ENCODE results near the gene RAP1GDS1. TPM values are rescaled to one million over a fixed set of nuclear protein-coding genes. Genes with fewer than 3 reads are reported as not detected.

Gene RAP1GDS1
- polyA plus RNA-seq, 1 donor (not counting 4 experiments of a cell fraction or from before 2014, with no cell fraction given): 58.1 TPM

DNA sequence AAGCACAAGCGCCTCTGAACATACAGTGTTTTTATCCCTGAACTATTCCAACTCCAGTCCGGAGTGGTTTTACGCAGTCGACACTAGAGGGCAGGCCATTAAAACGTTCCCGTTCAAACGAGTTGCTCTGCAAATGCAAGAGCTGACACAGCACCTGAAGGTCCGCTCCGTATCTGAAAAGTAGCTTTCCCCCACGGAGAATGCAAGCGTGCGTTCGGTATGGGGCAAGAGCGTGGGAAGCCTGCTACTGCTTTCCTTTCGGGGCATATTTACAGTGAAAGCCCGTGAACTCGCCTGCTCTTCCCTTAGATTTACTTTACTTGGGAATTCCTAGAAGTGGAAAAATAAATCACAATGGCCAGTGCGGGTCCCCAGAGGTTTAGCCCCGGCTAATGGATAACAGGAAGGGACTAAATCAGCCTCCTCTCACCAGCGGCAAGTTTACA, 206.5 kb downstream of the RAP1GDS1 start:
- dilution Hi-C loops (cut with MboI; ENCODE audit: extremely low pct_ligation_motif_present, low sequenced_read_pairs): no loop called here
- H3K4me1 ChIP-seq (ENCODE audit: control insufficient read depth, extremely low read depth, insufficient read depth, low read length): peaks cover 13% of the 10 kb centered on the region
- DNase-seq (ENCODE audit: low read depth, low spot score) (no peak), FAIRE-seq (peak; percentile 88)
- H3K79me2 ChIP-seq (ENCODE audit: control insufficient read depth, insufficient read depth, low read length): no peaks in the 10 kb centered on the region
- peak overlapping the region; percentile 48 for H3K9ac ChIP-seq (ENCODE audit: control insufficient read depth, extremely low read depth, insufficient read depth, low read length)
- peaks cover 6% of the 10 kb centered on the region in 2 experiments for H3K36me3 ChIP-seq (ENCODE audit: control insufficient read depth in 2 of 2, extremely low read depth in 1 of 2, insufficient read depth in 2 of 2, low read length in 2 of 2)
- H3K9me3 ChIP-seq (ENCODE audit: control insufficient read depth, low read depth, low read length): no peaks in the 10 kb centered on the region
- TF ChIP-seq EZH2 (IDR thresholded peaks at IDR 0.05; ENCODE audit: low read length) (no peak), CTCF (optimal IDR thresholded peaks at IDR 0.05 in 1 of 3, IDR thresholded peaks at IDR 0.05 in 1 of 3, conservative IDR thresholded peaks at IDR 0.05 in 1 of 3; ENCODE audit: extremely low read depth in 1 of 3, insufficient read depth in 2 of 3, low read length in 3 of 3) (peak; percentile 83 to 94 (median 91))
- peak overlapping the region; percentile 83 for H3K4me2 ChIP-seq (ENCODE audit: control insufficient read depth, extremely low read depth, insufficient read depth, low read depth, low read length)
- no peak overlapping the region for H3K27ac ChIP-seq (ENCODE audit: control insufficient read depth, insufficient read depth, low read length)
- H3K4me3 ChIP-seq (ENCODE audit: control insufficient read depth in 2 of 3, extremely low read depth in 1 of 3, insufficient read depth in 2 of 3, low read depth in 1 of 3, low read length in 3 of 3): peak overlapping the region in 2 of 3 experiments; percentile 34 to 59
- H3K27me3 ChIP-seq (ENCODE audit: control insufficient read depth, extremely low read depth, insufficient read depth, low read length): no peaks in the 10 kb centered on the region
- no peak overlapping the region for H2AFZ ChIP-seq (ENCODE audit: control insufficient read depth, low read length)
- H3K9me1 ChIP-seq (ENCODE audit: control insufficient read depth, extremely low read depth, insufficient read depth, low read length): no peaks in the 10 kb centered on the region
- H4K20me1 ChIP-seq (ENCODE audit: control insufficient read depth, extremely low read depth, insufficient read depth, low read length): no peaks in the 10 kb centered on the region

DNA sequence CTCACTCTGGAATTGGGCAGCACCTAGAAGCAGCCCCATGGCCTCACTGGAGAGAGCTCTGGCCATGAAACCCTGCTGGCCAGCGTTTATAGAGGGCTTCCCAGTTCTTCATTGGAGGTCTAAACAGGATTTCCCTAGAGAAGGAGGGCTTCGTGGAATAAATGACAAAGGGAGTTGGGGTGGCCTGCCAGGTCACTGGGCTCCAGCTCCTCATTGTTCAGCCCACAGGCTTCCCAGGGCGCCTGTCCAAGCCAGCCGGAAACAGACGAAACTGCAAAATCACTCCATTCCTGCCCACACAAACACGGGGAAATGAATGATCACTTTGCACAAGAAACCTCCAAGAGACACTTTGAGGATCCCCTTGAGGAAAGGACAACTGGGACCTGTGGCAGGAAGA, 207.5 kb downstream of the RAP1GDS1 start:
- Histone ChIP-seq H3K4me2 (ENCODE audit: control insufficient read depth, extremely low read depth, insufficient read depth, low read depth, low read length) (no peak overlapping the region), H3K27ac (ENCODE audit: control insufficient read depth, insufficient read depth, low read length) (no peak overlapping the region), H2AFZ (ENCODE audit: control insufficient read depth, low read length) (no peak overlapping the region)

More for the DNA sequence above, 207.5 kb downstream of the RAP1GDS1 start:
- Histone ChIP-seq H3K27me3 (ENCODE audit: control insufficient read depth, extremely low read depth, insufficient read depth, low read length) (no peaks in the 10 kb centered on the region), H3K79me2 (ENCODE audit: control insufficient read depth, insufficient read depth, low read length) (no peaks in the 10 kb centered on the region), H3K4me3 (ENCODE audit: control insufficient read depth in 2 of 3, extremely low read depth in 1 of 3, insufficient read depth in 2 of 3, low read depth in 1 of 3, low read length in 3 of 3) (no peak overlapping the region), H3K9ac (ENCODE audit: control insufficient read depth, extremely low read depth, insufficient read depth, low read length) (no peak overlapping the region), H3K9me1 (ENCODE audit: control insufficient read depth, extremely low read depth, insufficient read depth, low read length) (no peaks in the 10 kb centered on the region), H3K4me1 (ENCODE audit: control insufficient read depth, extremely low read depth, insufficient read depth, low read length) (peaks cover 13% of the 10 kb centered on the region), H3K36me3 (ENCODE audit: control insufficient read depth in 2 of 2, extremely low read depth in 1 of 2, insufficient read depth in 2 of 2, low read length in 2 of 2) (peaks cover 6% of the 10 kb centered on the region in 2 experiments), H4K20me1 (ENCODE audit: control insufficient read depth, extremely low read depth, insufficient read depth, low read length) (no peaks in the 10 kb centered on the region), H3K9me3 (ENCODE audit: control insufficient read depth, low read depth, low read length) (no peaks in the 10 kb centered on the region)
- dilution Hi-C loops (cut with MboI; ENCODE audit: extremely low pct_ligation_motif_present, low sequenced_read_pairs): no loop called here
- TF ChIP-seq EZH2 (IDR thresholded peaks at IDR 0.05; ENCODE audit: low read length): no peak
- no peak for TF ChIP-seq CTCF (optimal IDR thresholded peaks at IDR 0.05 in 1 of 3, IDR thresholded peaks at IDR 0.05 in 1 of 3, conservative IDR thresholded peaks at IDR 0.05 in 1 of 3; ENCODE audit: extremely low read depth in 1 of 3, insufficient read depth in 2 of 3, low read length in 3 of 3)
- DNase-seq (ENCODE audit: low read depth, low spot score) (no peak), FAIRE-seq (no peak)
